HG03342 (cell line): ENCODE results near the gene PPA2.
"Not testable (repeated sequence)": the region's sequence is repeated elsewhere in the genome, so short reads cannot be mapped to it uniquely, and the experiment has no call there.

Experiments
- ATAC-seq: cut with Tn5 transposase; IDR thresholded peaks from one replicate; pipeline ENCODE4 v1.9.1; 2021; ENCODE audit warnings: mild to moderate bottlenecking, moderate library complexity; ENCODE audit not compliant: unreplicated experiment

Gene PPA2

GRCh38 chr4:105473324-105474098 is at the start of gene PPA2:
Gene PPA2, minus strand, starts transcription at chr4:105474062. Its CDS starts 12 bp downstream, at chr4:105474050.
- ATAC-seq = peak; percentile 84

DNA sequence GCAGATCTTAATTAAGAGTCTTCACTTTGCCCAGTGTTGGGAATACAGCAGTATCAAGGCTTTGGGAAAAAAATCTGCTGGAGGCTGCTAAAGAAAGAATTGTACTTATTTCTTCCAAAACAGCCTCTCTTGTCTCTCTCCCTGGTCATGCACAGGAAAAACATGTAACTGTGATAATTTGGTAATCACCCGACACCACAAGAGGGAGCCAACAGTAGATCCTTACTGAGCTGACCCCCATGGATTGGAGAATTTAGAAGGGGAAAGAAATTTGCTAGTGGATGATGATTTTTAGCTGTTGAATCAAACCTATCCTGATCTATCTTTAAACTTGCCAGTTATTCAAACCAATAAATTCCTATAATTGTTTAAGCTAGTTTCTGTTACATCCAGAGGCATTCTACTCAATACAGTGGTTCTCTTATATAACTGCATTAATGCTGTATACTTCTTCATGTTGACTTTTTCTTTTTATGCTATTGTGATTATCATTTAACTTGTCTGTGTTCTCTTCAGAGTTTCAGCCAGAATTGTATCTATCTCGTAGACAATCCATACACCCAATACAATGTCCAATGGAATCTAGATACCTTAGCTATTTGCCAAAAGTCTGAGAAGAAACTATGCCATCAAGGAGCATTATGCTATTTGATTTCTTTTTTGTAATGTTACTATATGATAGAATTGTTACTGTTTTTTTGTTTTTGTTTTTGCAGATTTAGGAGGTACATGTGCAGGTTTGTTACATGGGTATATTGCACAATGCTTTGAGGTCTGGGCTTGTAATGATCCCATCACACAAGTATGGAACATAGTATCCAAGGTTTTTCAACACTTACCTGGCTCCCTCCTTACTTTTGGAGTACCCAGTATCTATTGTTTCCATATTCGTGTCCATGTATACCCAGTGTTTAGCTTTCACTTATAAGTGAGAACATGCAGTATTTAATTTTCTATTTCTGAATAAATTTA is 47.2 kb upstream of the PPA2 start:
- ATAC-seq = peak; percentile 80

DNA sequence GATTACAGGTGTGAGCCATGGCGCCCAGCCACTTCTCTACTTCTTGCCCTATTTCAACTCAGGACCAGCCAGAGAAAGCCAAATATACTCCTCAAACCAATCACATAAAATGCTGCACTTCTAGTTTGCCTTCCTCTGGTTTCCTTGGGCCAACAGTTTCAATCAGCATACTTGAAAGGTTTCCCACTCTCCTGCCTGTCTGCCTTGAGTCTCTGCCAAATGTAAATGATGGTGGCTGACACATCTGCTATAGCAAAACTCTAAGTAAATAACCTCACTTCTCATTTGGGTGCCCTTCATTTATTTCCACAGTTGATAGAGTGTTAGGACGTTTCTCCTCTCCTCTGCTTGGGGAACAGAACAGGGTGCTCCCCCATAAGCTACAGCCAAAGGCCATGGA is 36.4 kb upstream of the PPA2 start:
- ATAC-seq = no peak

DNA sequence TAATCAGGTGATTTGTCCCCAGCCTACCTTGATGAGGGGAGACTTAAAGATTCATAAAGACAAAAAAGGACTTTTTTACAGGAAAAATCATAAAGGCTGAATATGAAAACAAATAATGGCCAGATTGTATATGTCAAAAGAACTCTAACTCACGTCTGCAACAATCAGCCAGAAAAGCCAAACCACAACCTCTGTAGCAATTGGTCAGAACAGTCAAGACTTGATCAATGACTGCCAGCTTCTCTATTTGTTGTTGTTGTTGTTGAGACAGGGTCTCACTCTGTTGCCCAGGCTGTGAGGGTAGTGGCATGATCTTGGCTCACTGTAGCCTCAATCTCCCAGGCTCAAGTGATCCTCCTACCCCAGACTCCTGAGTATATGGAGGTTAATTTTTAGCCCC is 35.9 kb upstream of the PPA2 start:
- ATAC-seq = peak; percentile 49

DNA sequence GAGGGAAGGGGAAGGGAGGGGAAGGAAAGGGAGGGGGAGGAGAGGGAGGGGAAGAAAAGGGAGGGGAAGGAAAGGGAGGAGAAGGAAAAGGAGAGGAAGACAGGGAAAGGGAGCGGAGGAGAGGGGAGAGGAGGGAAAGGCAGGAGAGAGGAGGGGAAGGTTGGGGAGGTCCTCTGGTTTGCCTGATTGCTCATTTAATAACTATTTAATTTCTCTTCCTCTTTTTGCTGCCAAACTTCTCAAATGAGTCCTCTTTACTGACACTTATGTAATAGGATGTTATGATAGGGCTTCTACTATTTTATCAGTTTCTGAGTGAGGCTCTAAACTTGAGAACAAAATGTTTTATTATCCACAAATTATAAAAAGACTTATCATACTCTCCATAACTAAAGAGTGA is 35.4 kb upstream of the PPA2 start:
- ATAC-seq = peak; percentile 97

DNA sequence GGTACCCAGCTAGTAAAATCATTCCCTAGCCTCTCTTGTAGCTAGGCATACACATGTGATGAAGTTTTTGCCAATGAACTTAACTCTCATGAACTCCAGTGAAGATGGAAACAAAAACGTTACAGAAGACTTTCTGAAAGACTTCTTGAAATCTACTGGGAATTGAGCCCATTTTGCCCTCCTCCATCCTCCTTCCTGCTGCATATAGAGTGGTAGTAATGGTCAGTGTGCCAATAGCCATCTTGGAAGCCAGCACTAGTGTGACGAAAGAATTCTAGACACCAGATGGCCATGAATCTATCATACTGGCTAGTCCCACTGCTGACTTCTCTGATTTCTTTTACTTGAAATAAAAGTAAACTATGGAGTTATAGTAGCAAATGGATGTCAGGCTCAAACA is 30.9 kb upstream of the PPA2 start:
- no peak for ATAC-seq

- no peak for ATAC-seq
These were observed 29.6 kb upstream of the PPA2 start for GRCh38 chr4:105503484-105503883.

- ATAC-seq = no peak
These were observed 23.0 kb upstream of the PPA2 start for GRCh38 chr4:105496899-105497298.

DNA sequence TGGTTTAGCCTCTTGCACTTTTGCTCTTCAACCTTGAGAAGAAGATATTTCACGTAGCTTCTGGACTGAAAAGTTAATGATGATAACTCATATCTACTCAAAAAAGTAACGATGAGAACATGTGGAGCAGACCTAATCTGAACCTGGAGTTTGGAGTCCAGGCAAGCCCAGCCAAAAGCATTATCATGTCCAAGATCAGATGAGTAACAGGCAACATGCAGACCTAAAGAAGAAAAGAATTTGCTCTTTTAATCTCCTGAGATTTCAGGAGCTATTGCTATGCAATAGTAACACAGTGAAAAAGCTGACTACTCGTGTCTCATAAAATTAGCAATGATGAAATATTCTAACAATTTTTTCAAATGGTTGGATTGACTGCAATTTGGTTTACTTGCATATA is 21.8 kb upstream of the PPA2 start:
- ATAC-seq = no peak

DNA sequence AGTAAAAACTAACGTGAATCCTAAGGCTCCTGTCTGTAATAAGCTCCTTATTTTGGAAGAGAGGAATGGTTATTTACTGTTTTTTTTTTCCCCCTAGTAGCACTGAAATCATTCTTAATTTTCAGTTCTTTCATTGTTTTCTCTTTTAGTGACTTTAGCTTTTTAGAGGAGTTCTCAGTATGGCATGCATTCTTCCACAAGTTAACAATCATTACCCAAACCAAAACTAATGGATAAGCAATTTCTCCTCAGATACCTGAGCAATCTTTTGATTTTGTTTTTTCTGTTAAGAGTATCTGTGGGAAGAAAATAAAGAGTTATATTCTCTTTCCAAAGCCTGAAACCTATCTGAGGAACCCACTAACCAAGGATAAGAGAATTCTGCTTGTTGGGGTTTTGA is 16.7 kb upstream of the PPA2 start:
- ATAC-seq = no peak

GRCh38 chr4:105483840-105484239 is 10.0 kb upstream of the PPA2 start:
- ATAC-seq = no peak

- ATAC-seq = no peak
These were observed 247 bp upstream of the PPA2 start for GRCh38 chr4:105474099-105474518.

- ATAC-seq = peak; percentile 29
These were observed 965 bp downstream of the PPA2 start for GRCh38 chr4:105472871-105473323.

- ATAC-seq = peak; percentile 33
These were observed 2.2 kb downstream of the PPA2 start for GRCh38 chr4:105471566-105472176.

GRCh38 chr4:105470766-105471165 is 3.1 kb downstream of the PPA2 start:
- ATAC-seq = no peak

DNA sequence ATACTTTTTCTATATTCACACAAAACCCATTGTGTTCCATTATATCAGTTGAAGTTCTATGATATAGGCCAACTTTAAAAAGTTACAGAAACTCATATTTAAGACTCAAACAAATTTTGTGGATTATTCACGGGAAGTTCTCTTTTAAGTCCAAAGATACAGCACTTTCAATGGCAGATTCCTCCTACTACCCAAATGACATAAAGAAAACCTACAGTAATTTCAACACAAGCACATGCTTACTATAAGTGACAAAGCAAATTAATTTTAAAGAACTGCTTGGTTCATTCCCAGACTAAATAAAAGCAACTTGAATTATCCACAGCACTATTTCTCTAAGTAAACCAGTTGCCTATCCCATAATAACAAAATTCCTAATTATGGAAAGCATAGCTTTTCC is 4.1 kb downstream of the PPA2 start:
- no peak for ATAC-seq

DNA sequence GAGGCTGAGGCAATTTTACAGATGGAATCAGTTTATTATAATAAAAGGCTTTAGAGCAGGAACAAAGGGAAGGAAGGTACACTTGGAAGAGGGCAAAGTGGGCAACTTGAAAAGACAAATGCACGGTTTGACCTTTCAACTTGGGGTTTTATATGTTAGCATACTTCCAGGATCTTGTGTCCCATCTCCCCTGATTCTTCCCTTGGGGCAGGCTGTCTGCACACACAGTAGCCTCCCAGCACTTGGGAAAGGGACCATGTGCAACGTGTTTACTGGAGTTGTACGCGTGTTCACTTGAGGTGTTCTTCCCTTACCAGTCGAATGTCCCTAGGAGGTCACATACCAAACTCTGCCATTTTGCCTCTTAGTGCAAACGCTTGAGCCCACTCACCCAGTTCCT is 7.3 kb downstream of the PPA2 start:
- ATAC-seq = no peak

- not testable (repeated sequence) for ATAC-seq
These were observed 9.3 kb downstream of the PPA2 start for GRCh38 chr4:105464563-105464962.

DNA sequence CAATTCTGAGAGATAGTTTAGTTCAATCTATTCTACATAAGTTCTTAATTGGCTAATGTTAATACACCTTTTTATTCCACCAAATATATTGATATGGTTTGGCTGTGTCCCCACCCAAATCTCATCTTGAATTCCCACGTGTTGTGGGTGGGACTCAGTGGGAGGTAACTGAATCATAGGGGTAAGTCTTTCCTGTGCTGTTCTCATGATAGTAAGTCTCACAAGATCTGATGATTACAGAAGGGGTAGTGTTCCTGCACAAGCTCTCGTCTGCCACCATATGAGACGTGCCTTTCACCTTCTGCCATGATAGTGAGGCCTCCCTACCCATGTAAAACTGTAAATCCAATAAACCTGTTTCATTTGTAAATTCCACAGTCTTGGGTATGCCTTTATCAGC is 11.3 kb downstream of the PPA2 start:
- no peak for ATAC-seq

- ATAC-seq = no peak
These were observed 12.1 kb downstream of the PPA2 start for GRCh38 chr4:105461621-105462382.

DNA sequence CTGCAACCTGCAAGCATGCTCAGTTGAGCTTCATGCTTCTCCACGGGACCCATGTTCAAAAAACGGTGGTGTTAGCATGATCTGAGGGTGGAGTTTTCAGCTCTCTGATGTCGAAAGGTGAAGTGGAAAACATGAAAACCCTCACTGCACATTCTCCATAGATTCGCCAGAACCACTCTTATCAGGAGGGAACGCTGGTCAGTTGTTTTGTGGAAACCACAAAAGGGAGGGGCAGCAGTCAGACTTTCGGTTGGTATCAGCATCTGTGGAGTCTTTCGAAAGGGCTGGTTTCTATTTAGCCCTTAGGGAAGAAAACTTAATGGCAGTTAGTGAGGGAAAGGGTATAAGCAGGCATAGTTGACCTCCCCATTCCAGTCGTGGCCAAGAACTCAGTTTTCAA is 12.6 kb downstream of the PPA2 start:
- no peak for ATAC-seq
